HEK293T (cell line): Measurements from ENCODE around the gene CSF2.
"Not testable (repeated sequence)": the region's sequence is repeated elsewhere in the genome, so short reads cannot be mapped to it uniquely, and the experiment has no call there.

Experiments
- ARNT ChIP-seq: fragments of 450-650 bp; IDR thresholded peaks from 2 replicates; pipeline ENCODE4 v1.6.1; 2017; ENCODE audit warnings: mild to moderate bottlenecking
- FOXA1 ChIP-seq: fragments of 450-650 bp; IDR thresholded peaks from 2 replicates; pipeline ENCODE4 v1.6.1; 2016; ENCODE audit warnings: mild to moderate bottlenecking
- FOXK2 ChIP-seq: fragments of 450-650 bp; IDR thresholded peaks from 2 replicates; pipeline ENCODE4 v1.6.1; 2016; ENCODE audit warnings: mild to moderate bottlenecking
- FOXM1 ChIP-seq: fragments of 450-650 bp; IDR thresholded peaks from 2 replicates; pipeline ENCODE4 v1.6.1; 2017; ENCODE audit warnings: mild to moderate bottlenecking, borderline replicate concordance
- SP1 ChIP-seq: fragments of 450-650 bp; IDR thresholded peaks from 2 replicates; pipeline ENCODE4 v1.6.1; 2017
- SUZ12 ChIP-seq: fragments of 450-650 bp; IDR thresholded peaks from 2 replicates; pipeline ENCODE4 v1.6.1; 2016; ENCODE audit warnings: mild to moderate bottlenecking
- TARDBP ChIP-seq: fragments of 450-650 bp; IDR thresholded peaks from 2 replicates; pipeline ENCODE4 v1.6.1; 2016
- ZNF384 ChIP-seq: fragments of 450-650 bp; IDR thresholded peaks from 2 replicates; pipeline ENCODE4 v1.6.1; 2016
- TF ChIP-seq, protein P1 (sequence below): fragments of 450-650 bp; IDR thresholded peaks from 2 replicates; pipeline ENCODE4 v1.6.1; 2016

- TF ChIP-seq FOXM1, SUZ12, TARDBP, FOXK2, ARNT, SP1, ZNF384, FOXA1: not testable (repeated sequence)
- TF ChIP-seq, protein P1, sequence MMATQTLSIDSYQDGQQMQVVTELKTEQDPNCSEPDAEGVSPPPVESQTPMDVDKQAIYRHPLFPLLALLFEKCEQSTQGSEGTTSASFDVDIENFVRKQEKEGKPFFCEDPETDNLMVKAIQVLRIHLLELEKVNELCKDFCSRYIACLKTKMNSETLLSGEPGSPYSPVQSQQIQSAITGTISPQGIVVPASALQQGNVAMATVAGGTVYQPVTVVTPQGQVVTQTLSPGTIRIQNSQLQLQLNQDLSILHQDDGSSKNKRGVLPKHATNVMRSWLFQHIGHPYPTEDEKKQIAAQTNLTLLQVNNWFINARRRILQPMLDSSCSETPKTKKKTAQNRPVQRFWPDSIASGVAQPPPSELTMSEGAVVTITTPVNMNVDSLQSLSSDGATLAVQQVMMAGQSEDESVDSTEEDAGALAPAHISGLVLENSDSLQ = not testable (repeated sequence)
These were observed 49.4 kb downstream of the CSF2 start for GRCh38 chr5:132122971-132123370.
